Fibroblast of the conjunctiva (primary cell): ENCODE measurements around the gene UBB.
A peak's percentile ranks its signal among the peaks of the same experiment; 100 is the strongest.

Source experiments
- DNase-seq: peaks from one replicate; pipeline ENCODE4 v3.0.0-alpha.2; 2010; ENCODE audit warnings: low read depth

The UBB gene

DNA sequence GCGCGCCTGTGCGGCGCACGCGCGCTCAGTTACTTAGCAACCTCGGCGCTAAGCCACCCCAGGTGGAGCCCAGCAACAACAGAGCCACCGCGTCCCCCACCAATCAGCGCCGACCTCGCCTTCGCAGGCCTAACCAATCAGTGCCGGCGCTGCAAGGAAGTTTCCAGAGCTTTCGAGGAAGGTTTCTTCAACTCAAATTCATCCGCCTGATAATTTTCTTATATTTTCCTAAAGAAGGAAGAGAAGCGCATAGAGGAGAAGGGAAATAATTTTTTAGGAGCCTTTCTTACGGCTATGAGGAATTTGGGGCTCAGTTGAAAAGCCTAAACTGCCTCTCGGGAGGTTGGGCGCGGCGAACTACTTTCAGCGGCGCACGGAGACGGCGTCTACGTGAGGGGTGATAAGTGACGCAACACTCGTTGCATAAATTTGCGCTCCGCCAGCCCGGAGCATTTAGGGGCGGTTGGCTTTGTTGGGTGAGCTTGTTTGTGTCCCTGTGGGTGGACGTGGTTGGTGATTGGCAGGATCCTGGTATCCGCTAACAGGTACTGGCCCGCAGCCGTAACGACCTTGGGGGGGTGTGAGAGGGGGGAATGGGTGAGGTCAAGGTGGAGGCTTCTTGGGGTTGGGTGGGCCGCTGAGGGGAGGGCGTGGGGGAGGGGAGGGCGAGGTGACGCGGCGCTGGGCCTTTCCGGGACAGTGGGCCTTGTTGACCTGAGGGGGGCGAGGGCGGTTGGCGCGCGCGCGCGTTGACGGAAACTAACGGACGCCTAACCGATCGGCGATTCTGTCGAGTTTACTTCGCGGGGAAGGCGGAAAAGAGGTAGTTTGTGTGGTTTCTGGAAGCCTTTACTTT lies at the start of gene UBB:
TSS of gene UBB (plus strand) at position 452 of the 856 bp plus-strand sequence. CDS start 817 bp downstream, outside the sequence.
- peak; percentile 98 for DNase-seq

DNA sequence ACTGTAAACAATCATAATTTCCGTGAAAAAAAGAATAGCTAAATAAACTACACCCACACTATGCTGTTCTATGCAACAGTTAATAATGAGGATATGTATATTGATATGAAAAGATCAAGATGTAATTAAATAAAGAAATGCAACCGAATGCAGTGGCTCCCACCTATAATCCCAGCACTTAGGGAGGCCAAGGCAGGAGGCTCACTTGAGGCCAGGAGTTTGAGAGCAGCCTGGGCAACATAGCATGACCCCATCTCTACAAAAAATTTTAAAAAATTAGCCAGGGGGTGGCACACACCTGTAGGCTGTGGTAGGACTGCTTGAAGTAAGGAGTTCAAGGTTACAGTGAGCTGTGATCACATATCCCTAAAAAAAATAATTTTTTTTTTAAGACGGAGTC lies 42.5 kb upstream of the UBB start:
- no peak for DNase-seq

DNA sequence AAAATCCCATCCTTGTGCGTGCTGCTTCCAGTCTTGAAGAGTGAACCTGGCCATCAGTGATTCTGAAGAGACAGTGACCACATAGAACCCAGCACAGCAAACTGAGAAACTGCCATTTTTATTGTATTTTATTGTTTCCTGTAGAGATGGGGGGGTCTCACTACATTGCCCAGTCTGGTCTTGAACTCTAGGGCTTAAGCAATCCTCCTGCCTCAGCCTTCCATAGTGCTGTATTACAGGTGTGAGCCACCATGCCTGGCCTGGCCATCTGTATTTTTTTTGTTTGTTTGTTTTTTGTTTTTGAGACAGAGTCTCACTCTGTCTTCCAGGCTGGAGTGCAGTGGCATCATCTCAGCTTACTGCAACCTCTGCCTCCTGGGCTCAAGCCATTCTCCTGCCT lies 41.5 kb upstream of the UBB start:
- no peak for DNase-seq

GRCh38 chr17:16339959-16340358 lies 40.9 kb upstream of the UBB start:
- no peak for DNase-seq

- no peak for DNase-seq
These were observed 37.9 kb upstream of the UBB start for GRCh38 chr17:16342979-16343378.

DNA sequence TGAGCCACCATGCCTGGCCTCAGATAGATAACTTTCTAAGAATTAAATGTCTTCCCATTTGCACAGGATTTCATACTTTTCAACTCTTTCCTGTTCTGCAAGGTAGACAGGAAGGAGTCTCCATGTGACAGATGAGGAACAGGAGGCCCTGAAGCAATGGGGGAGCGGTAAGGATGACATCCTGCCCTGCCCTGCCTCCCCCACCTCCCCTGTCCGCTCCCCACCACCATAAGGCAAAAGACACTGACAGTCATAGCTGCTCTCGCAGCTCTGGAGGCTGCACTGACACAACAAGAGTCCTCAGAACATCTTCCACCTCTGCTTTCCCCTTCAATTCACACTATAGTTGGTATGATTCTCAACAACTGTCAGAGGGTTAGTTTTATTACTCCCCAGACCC lies 37.3 kb upstream of the UBB start:
- DNase-seq, result no peak

DNA sequence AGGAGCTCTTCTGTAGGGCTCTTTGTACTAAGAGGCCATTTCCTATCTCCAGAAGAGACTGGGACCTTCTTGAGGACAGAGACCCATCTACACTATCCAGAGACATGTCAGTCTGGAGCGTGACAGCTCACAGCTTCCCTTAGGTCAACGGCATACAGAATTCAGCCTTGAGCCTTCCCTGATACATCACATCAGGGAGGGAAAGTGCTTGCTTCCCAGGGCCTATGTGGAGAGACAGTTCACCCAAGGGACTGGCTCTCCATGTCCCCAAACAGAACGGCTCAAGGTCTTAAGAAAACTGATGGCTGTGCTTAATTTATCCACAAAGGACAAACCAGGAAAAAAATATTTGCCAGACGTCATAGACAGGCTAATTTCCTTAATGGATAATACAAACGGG lies 35.3 kb upstream of the UBB start:
- DNase-seq, result no peak

DNA sequence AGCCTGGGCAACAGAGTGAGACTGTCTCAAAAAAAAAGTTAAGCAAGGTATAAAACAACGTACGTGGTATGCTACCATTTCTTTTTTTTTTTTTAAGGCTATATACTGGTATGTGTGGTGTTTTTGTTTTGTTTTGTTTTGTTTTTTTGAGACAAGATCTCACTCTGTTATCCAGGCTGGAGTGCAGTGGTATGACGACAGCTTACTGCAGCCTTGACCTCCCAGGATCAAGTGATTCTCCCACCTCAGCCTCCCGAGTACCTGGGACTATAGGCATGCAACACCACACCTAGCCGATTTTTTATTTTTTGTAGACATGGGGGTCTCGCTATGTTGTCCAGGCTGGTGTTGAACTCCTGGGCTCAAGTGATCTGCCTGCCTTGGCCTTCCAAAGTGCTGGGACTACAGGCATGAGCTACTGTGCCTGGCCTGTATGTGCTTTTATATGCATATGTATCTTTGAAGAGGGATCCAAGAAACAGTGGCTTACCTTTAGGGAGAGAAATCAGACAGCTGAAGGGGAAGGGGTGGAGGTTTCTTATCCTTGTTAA lies 34.1 kb upstream of the UBB start:
- no peak for DNase-seq

- no peak for DNase-seq
These were observed 32.3 kb upstream of the UBB start for GRCh38 chr17:16348586-16348985.

- no peak for DNase-seq
These were observed 31.5 kb upstream of the UBB start for GRCh38 chr17:16349431-16349830.

DNA sequence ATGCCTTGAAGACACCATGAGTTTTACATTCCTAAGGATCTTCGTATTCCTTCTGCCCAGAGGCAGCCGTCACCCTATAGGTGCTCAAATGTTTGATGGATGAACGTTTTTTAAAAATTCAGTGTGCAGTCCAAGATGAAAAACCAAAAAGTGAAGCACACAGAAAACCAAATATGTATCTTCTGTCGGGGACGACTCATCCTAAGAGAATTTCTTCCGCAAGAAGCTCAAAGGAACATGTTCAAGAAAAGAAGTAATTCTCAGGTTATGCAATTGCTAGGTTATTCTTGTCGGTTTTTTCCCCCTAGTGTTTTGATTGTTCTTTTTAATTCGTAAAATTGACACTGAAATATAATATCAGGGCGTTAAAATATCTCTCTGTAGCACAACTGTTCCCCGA lies 29.1 kb upstream of the UBB start:
- DNase-seq, result no peak

DNA sequence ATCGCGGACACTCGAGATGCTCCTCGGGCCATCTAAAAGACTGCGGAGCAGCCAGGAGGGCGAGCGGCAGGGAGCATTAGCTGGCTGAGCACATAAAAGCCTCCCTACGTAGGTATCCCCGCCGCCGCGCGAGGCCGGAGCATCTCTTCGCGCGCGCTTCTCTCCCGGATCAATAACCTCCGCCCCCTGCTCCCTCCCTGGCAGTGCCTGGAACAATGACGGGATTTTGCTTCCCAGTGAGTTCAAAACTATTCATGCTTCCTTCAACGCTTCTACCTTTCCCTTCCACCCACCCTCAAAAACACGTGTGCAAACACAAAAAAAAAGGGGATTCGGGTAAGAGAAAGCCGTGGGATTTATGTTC lies 28.6 kb upstream of the UBB start:
- DNase-seq, result no peak

DNA sequence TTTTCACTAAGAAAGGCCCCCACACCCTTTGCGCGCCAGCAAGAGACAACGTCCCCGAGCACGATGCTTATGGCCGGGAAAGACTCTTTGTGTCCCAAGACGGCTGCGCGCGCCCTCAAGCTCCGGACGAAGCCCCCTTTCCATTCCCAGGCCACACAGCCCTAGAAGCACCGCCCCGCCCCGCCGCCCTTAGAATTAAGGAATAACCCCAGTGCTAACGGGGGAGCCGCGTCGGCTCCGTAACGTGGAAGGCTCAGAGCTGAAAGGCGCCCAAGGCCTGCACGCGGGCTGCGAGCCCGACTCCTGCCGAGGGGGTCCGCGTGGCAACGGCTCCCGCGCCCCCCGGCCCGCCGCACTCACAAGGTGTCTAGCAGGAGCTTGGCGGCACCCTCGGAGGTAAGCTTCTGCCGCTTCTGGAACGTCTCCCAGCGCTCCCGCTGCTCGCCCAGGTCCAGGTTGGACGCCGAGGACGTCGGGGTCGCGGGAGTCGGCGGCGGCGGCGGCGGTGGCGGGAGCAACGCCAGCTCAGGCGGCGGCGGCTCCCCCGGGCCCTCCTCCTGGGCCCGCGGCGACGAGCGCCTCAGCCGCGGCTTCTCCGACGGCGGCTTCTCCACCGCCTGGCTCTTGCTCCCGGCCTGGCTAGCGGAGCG lies 28.1 kb upstream of the UBB start:
- DNase-seq, result no peak

DNA sequence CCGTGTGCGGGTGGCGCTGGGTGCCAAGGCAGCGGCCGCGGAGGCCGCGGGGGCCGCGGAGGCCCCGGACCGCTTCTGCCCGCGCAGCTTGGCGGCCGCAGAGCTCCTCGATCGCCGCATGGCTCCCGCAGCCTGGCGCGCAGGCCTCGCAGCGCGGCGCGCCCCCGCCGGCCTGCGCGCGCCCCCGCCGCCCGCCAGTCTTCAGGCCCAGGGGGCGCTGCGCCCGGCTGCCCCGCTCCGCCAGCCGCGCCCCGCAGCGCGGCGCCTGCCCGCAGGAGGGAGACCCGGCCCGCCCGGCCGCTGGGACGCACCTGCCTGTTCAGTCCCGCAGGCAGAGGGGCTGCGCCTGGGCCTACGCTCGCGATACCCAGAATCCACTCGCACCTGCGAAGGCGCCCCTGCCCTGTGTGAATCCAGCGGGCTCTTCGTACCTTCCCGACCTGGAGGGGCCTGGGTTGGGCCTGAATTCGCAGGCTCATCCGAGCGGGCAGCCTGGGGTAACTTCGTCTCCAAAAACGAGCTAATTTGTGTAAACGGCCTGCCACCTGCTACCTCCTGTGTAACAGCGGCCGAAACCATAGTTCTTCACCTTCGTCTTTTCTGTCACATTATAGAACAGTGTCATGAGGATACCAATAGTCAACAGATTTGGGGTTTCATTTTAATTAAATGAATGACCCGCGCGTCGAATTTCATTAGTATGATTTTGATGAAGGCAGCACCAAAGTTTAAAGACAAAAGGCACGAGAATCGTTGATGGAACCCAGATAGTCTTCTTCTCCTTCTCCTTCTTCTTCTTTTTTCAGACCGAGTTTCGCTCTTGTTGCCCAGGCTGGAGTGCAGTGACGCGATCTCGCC lies 27.3 kb upstream of the UBB start, which contains the start of gene CENPV:
TSS of gene CENPV (minus strand) at position 153 of the 858 bp plus-strand sequence. CDS start at position 120, 33 bp downstream.
- DNase-seq, result no peak

- DNase-seq, result no peak
These were observed 26.3 kb upstream of the UBB start for GRCh38 chr17:16354585-16354984.

GRCh38 chr17:16358394-16358793 lies 22.5 kb upstream of the UBB start:
- no peak for DNase-seq

- DNase-seq, result no peak
These were observed 19.0 kb upstream of the UBB start for GRCh38 chr17:16361874-16362273.

DNA sequence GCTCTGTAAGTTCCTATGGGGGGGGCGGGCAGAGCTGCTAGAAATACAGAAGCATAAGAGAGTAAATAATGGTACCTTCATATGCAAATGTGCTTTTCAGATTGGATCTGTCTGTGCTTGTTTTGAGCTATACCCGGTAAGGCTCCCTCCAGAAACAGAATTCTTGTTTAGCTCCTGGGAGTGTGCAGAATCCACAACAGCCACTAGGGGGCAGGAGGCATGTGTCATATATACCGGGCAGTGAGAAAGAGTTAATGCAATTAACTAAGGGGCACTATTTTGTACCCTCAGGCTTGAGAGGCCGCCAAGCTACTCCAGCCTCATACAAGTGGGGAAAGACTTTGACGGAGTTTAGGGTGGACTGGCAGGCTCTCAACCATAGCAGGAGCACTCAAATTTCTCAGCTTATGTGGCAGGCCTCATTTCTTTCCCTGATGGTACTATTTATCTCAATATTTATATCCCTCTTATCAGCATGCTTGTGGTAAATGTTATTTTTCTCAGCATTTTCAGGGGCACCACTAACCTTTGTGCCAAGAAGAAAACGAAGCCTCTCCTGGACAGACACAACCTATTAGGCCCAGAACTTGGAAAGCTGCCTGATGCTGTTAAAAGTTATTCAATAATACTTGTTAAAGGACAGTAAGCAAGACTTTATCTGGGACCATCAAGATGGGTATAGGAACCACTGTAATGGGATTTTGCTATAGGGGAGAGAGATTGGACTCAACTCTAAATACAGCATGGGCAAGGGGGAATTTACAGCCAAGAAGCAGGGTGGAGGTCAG lies 16.9 kb upstream of the UBB start:
- peak; percentile 58 for DNase-seq

DNA sequence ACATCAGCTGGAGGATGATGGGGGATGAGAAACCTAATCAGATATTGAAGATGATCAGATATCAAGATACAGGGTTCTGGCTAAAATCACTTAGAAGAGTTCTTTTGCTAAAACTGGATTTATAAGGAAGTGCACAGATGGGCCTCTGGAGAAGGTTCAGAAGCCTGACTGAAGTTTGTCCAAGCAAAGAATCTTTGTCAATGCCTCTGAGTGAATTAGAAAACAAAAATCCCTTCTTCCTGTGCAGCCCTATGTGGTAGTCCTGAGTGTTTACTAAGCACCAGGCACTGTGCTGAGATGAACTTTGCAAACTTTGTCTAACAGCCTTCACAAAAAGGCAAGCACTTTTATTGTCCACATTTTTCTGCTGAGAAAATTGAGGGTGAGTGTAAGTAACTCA lies 16.3 kb upstream of the UBB start:
- no peak for DNase-seq

DNA sequence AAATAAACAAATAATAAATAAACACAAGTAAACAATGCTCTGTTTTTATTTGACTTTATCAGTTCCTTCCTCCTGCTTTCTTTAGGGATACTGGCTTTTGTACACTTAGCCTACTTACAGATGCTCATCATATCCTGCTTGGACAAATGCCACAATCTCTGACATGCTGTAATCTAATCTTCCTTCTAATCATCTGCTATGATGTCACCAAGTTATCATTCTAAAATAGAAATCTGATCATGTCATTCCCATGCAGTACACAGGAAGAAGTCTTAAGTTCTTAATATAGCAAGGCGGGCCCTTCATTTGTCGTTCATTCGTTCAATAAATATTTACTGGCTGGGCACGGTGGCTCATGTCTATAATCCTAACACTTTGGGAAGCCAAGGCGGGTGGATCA lies 9.1 kb upstream of the UBB start:
- DNase-seq, result peak; percentile 46

GRCh38 chr17:16374146-16374938 lies 6.5 kb upstream of the UBB start:
- peak; percentile 55 for DNase-seq
